Measurements from ENCODE around the gene EP400.
"Not testable (repeated sequence)": the region's sequence is repeated elsewhere in the genome, so short reads cannot be mapped to it uniquely, and the experiment has no call there.

The EP400 gene

DNA sequence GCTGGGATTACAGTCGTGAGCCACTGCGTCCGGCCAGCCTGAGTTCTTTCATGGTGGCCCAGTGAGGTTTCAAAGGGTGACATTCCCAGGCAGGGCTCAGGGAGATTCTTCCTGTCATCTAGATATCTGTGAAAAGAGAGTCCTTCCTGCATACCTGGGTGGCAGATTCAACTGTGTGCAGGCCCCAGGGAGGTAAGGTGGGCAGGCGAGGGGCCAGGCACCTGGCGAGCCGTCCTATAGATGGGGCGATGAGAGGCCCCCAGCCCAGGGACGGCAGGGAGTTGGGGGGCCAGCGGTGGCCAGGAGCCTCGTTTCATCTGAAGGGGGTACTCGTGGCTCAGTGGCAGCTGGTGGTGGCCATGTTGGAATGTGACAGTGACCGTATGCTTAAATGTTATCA lies 7.1 kb upstream of the EP400 start:
- no peak for DNase-seq (ENCODE audit: insufficient read length, low spot score)
- TF ChIP-seq, protein P1, sequence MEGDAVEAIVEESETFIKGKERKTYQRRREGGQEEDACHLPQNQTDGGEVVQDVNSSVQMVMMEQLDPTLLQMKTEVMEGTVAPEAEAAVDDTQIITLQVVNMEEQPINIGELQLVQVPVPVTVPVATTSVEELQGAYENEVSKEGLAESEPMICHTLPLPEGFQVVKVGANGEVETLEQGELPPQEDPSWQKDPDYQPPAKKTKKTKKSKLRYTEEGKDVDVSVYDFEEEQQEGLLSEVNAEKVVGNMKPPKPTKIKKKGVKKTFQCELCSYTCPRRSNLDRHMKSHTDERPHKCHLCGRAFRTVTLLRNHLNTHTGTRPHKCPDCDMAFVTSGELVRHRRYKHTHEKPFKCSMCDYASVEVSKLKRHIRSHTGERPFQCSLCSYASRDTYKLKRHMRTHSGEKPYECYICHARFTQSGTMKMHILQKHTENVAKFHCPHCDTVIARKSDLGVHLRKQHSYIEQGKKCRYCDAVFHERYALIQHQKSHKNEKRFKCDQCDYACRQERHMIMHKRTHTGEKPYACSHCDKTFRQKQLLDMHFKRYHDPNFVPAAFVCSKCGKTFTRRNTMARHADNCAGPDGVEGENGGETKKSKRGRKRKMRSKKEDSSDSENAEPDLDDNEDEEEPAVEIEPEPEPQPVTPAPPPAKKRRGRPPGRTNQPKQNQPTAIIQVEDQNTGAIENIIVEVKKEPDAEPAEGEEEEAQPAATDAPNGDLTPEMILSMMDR (IDR thresholded peaks at IDR 0.05; ENCODE audit: insufficient read depth, missing control alignments), result no peak

DNA sequence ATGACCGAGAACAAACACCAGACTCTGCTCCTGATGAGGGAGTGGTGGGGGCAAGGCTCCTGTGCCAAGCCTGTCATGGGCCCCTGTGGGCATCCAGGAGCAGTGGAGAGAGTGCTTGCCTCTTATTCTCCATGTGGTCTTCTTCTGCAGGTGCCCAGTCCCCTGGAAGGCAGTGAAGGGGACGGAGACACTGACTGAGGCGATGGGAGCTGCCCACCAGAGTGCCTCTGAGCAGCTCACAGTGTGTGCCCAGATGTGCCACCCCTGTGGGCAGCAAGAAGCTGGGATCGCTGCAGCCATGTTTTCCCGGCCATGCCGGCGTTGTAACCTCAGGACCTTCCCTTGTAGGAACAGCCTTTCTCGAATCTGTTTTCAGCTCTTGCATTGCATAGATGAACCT lies 6.4 kb upstream of the EP400 start:
- FAIRE-seq (no peak), DNase-seq (ENCODE audit: insufficient read length, low spot score) (no peak)
- TF ChIP-seq, protein P1 (IDR thresholded peaks at IDR 0.05; ENCODE audit: insufficient read depth, missing control alignments), result no peak

More for the DNA sequence above, 7.1 kb upstream of the EP400 start:
- FAIRE-seq, result no peak

DNA sequence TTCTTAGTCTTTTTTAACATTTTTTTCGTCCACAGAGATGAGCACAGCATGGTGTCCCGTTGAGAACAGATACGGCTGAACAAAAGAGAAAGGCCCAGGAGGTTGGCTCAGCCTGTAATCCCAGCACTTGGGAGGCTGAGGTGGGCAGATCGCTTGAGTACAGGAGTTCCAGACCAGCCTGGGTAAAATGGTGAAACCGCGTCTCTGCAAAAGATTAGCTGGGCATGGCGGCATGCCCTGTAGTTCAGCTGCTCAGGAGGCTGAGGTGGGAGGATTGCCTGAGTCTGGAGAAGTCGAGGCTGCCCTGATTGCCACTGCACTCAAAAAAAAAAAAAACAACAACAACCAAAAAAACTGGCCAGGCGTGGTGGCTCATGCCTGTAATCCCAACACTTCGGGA lies 5.9 kb upstream of the EP400 start:
- DNase-seq (ENCODE audit: insufficient read length, low spot score) (no peak), FAIRE-seq (no peak)

DNA sequence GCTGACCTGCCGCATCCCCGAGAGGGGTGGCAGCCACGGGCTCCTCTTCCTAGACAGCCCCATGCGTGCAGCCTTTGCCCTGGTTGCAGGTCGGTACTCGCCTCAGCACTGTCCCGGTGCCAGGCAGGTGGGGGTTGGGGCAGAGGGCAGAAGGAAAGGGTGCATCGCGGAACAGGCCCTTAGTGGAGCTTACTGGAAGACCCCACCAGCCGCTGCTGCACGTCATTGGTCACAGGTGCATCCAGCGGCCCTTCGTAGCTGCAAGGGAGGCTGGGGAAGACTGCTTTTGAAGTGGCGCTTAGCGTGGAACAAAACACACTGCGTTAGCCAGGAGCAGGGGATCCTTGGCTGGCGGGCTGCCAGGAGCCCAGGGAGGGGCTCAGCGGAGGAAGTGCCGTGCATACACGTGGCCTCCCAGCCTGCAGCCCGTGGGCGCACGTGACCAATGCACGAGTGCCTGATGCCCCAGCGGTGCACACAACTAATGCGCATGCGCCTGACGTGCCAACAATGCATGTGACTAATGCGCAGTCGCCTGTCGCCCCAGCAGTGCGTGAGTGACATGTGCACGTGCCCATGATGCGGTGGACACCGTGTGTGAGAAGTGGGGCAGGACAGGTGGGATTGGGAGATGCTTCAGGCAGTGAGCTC lies 5.0 kb upstream of the EP400 start:
- DNase-seq (ENCODE audit: insufficient read length, low spot score) (no peak), FAIRE-seq (no peak)
- TF ChIP-seq, protein P1 (IDR thresholded peaks at IDR 0.05; ENCODE audit: insufficient read depth, missing control alignments), result no peak

More for the DNA sequence above, 5.9 kb upstream of the EP400 start:
- TF ChIP-seq, protein P1 (IDR thresholded peaks at IDR 0.05; ENCODE audit: insufficient read depth, missing control alignments), result no peak

DNA sequence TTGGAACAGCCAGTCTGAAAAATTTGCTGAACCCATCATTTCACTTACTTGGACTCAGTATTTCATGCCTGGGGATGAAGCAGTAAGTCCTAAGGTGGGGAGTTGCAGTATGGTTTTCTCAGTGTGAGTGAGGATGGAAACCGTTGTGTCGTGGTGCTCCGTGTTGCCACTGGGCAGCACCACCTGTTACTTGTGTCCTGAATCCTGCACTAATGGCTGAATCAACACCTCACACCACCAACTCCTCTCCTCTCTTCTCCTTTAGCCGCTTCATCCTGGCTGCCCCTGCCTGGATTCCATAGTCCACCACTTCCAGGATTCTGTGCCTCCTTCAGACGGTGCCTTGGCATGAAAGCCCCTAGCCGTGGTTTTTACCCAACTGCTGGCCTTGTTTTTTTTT lies 3.0 kb upstream of the EP400 start:
- no peak for DNase-seq (ENCODE audit: insufficient read length, low spot score)
- FAIRE-seq, result no peak
- TF ChIP-seq, protein P1 (IDR thresholded peaks at IDR 0.05; ENCODE audit: insufficient read depth, missing control alignments), result no peak

DNA sequence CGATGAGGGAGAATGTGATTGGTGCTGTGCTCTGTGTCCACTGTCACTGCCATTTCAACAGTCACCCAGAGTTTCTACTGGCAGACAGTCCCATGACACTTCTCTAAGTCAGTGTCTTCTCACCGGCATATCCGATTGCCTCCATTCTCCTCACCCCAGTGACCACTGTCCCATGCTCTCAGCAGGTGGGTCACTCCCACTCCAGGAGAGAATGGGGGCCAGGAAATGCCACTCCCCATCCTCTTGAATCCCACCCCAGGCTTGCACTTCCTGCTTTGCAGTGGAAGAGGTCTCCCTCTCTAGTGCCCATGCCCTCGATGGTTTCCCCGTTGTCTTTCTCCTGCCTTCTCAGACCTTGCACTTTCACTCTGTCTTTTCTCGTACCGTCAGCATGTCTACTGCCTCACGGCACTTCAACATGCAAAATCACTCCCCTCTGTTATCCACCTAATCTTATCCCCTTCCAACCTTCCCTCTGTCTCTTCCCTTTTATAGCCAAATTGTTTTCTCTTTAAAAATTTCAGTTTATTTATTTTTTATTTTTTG lies 2.2 kb upstream of the EP400 start:
- DNase-seq (ENCODE audit: insufficient read length, low spot score) (no peak), FAIRE-seq (no peak)
- TF ChIP-seq, protein P1 (IDR thresholded peaks at IDR 0.05; ENCODE audit: insufficient read depth, missing control alignments), result no peak

DNA sequence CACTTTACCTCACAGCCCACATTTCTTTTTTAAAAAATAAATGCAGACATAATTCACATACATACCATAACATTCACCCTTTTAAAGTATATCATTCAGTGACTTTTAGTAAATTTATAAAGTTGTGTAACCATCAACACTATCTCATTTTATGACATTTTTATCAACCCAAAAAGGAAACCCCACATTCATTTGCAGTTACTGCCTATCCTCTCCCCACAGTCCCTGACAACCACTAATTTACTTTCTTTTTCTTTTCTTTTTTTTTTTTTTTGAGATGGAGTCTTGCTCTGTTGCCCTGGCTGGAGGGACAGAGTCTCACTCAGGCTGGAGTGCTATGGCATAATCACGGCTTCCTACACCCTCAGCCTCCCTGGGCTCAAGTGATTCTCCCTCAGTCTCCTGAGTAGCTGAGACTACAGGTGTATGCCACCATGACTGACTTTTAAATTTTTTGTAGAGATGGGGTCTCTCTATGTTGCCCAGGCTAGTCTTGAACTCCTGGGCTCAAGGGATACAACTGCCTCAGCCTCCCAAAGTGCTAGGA lies 1.5 kb upstream of the EP400 start:
- DNase-seq (ENCODE audit: insufficient read length, low spot score) (no peak), FAIRE-seq (no peak)
- TF ChIP-seq, protein P1 (IDR thresholded peaks at IDR 0.05; ENCODE audit: insufficient read depth, missing control alignments), result no peak

DNA sequence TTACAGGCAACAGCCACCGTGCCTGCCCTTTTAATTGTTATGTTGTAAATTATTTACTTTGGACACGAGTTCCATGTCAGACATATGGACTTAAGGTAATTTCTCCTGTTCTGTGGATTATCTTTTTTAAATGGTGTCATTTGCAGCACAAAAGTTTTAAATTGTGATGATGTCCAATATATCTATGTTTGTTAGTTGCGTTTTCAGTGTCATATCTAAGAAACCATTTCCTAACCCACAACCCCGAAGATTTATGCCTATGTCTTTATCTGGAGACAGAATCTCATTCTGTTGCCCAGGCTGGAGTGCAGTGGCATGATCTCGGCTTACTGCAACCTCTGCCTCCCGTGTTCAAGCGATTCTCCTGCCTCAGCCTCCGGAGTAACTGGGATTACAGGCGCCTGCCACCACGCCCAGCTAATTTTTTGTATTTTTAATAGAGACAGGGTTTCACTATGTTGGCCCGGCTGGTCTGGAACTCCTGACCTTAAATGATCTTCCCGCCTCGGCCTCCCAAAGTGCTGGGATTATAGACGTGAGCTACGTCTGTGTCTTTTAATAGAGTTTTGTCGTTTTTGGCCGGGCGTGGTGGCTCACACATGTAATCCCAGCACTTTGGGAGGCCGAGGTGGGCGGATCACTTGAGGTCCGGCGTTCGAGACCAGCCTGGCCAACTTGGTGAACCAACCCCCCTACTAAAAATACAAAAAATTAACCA lies 870 bp upstream of the EP400 start:
- DNase-seq (ENCODE audit: insufficient read length, low spot score); FAIRE-seq: not testable (repeated sequence)
